ENCODE data around the gene TRAF3IP3. TPM values are rescaled to one million over a fixed set of nuclear protein-coding genes. Genes with fewer than 3 reads are reported as not detected.

Gene TRAF3IP3
- total and polyA plus RNA-seq, 2 donors (not counting 3 experiments of a cell fraction or from before 2014, with no cell fraction given), result not detected

DNA sequence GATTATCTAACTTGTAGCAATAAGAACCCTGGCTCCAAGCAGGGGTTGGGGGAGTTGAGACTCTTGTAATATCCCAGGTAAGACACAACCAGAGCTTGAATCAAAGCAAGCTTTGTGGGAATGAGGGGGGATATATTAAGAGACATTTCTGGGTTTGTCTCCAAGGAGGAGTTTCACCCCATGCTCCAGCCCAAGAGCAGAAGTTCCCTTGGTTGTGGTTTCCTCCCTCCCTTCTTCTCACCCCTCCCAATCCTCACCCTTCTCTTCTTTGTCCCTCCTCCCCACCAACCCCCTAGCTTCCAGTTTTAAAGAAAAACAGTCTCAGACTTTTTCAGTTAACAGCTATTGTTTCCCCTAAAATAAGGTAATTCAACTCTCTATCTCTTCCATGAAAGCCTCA, 11.9 kb downstream of the TRAF3IP3 start:
- no peak overlapping the region for H3K9ac ChIP-seq (replicated peaks; ENCODE audit: extremely low read depth, insufficient read depth, low read length)
- DNase-seq (ENCODE audit: low read depth, low spot score) (no peak), FAIRE-seq (no peak)
- intact Hi-C loops (cut with micrococcal nuclease), result loop anchor here (2.0 kb wide), 1 partner anchor 33 kb away; no protein-coding TSS in a partner anchor
- no peak overlapping the region for H3K4me3 ChIP-seq (replicated peaks in 1 of 3; ENCODE audit: insufficient read depth in 1 of 3, low read depth in 1 of 3, low read length in 3 of 3)
- H3K27me3 ChIP-seq (ENCODE audit: control insufficient read depth in 2 of 2, insufficient read depth in 2 of 2, low read length in 2 of 2), result no peaks in the 10 kb centered on the region
- CTCF ChIA-PET, result interaction anchor here (2.7 to 4.5 kb wide), 2 partner anchors 20 to 56 kb away, joined by 24 to 33 read pairs; no protein-coding TSS in a partner anchor
- H3K27ac ChIP-seq (ENCODE audit: insufficient read depth, low read depth, low read length), result no peak overlapping the region
- no peaks in the 10 kb centered on the region for H3K79me2 ChIP-seq (ENCODE audit: control insufficient read depth, insufficient read depth, low read length)
- H3K4me1 ChIP-seq (ENCODE audit: control insufficient read depth, extremely low read depth, insufficient read depth, low read length), result peaks cover 18% of the 10 kb centered on the region
- H3K4me2 ChIP-seq (ENCODE audit: insufficient read depth, low read length), result no peak overlapping the region
- TF ChIP-seq CTCF (IDR thresholded peaks at IDR 0.05; ENCODE audit: extremely low read depth in 1 of 2, insufficient read depth in 1 of 2, low read depth in 1 of 2, low read length in 2 of 2), result no peak
- no peaks in the 10 kb centered on the region for H3K9me3 ChIP-seq (replicated peaks; ENCODE audit: control insufficient read depth, insufficient read depth, low read length)
- no peaks in the 10 kb centered on the region for H3K9me1 ChIP-seq (replicated peaks; ENCODE audit: control insufficient read depth, extremely low read depth, insufficient read depth, low read length)
- H3K36me3 ChIP-seq (ENCODE audit: control insufficient read depth in 2 of 2, extremely low read depth in 1 of 2, insufficient read depth in 2 of 2, low read length in 2 of 2), result no peaks in the 10 kb centered on the region
- POLR2A ChIA-PET, result no interaction called here
- BruUV-seq (replicated peaks), result no TSS peak
- no peak overlapping the region for H2AFZ ChIP-seq (ENCODE audit: low read depth, low read length)
- no peaks in the 10 kb centered on the region for H4K20me1 ChIP-seq (replicated peaks; ENCODE audit: control insufficient read depth, extremely low read depth, insufficient read depth, low read length)
- dilution Hi-C loops (cut with MboI; ENCODE audit: extremely low pct_ligation_motif_present, low sequenced_read_pairs), result no loop called here

DNA sequence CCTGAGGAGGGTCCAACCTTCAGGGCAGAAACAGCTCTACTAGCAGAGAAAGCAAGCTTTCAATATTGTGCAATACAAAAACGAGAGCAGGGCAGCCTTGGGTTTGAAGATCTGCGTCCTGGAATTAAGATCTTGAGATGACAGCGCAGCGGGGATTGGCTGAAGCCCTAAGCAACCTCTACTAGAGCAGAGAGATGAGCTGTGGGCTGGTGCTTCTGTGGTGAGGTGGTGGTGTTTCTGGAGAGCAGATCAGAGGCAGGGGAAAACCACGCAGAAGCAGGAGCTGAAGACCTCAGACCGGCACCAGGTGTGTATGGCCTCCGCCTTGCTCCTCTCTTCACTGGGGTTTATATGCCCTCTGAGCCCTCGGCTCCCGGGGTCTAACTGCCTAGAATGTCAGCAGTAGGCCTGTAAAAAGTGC, 12.5 kb downstream of the TRAF3IP3 start:
- H3K4me1 ChIP-seq (ENCODE audit: control insufficient read depth, extremely low read depth, insufficient read depth, low read length), result peaks cover 18% of the 10 kb centered on the region
- no peaks in the 10 kb centered on the region for H4K20me1 ChIP-seq (replicated peaks; ENCODE audit: control insufficient read depth, extremely low read depth, insufficient read depth, low read length)
- H3K36me3 ChIP-seq (ENCODE audit: control insufficient read depth in 2 of 2, extremely low read depth in 1 of 2, insufficient read depth in 2 of 2, low read length in 2 of 2), result no peaks in the 10 kb centered on the region
- ChIA-PET POLR2A (no interaction called here), CTCF (interaction anchor here (1.8 to 4.5 kb wide), 3 partner anchors 20 to 199 kb away, joined by 5 to 33 read pairs (median 24); no protein-coding TSS in a partner anchor)
- H3K79me2 ChIP-seq (ENCODE audit: control insufficient read depth, insufficient read depth, low read length), result no peaks in the 10 kb centered on the region
- no peaks in the 10 kb centered on the region for H3K9me3 ChIP-seq (replicated peaks; ENCODE audit: control insufficient read depth, insufficient read depth, low read length)
- H3K9ac ChIP-seq (replicated peaks; ENCODE audit: extremely low read depth, insufficient read depth, low read length), result no peak overlapping the region
- H3K9me1 ChIP-seq (replicated peaks; ENCODE audit: control insufficient read depth, extremely low read depth, insufficient read depth, low read length), result no peaks in the 10 kb centered on the region
- dilution Hi-C loops (cut with MboI; ENCODE audit: extremely low pct_ligation_motif_present, low sequenced_read_pairs), result no loop called here
- FAIRE-seq (no peak), DNase-seq (ENCODE audit: low read depth, low spot score) (no peak)
- H3K27ac ChIP-seq (ENCODE audit: insufficient read depth, low read depth, low read length), result no peak overlapping the region
- TF ChIP-seq JUN (IDR thresholded peaks at IDR 0.05; ENCODE audit: borderline replicate concordance, insufficient read depth, insufficient read length, low read depth), result no peak
- TF ChIP-seq CTCF (IDR thresholded peaks at IDR 0.05; ENCODE audit: extremely low read depth in 1 of 2, insufficient read depth in 1 of 2, low read depth in 1 of 2, low read length in 2 of 2), result no peak
- TF ChIP-seq GATA2 (IDR thresholded peaks at IDR 0.05; ENCODE audit: insufficient read depth, insufficient read length, low read depth, low read length), result no peak
- TF ChIP-seq MYC (IDR thresholded peaks at IDR 0.05; ENCODE audit: low read depth, low read length), result no peak
- no peak for TF ChIP-seq EZH2 (IDR thresholded peaks at IDR 0.05; ENCODE audit: borderline replicate concordance, low read depth, low read length, severe bottlenecking)
- no peak for TF ChIP-seq MAX (IDR thresholded peaks at IDR 0.05; ENCODE audit: insufficient read depth, insufficient read length)
- H2AFZ ChIP-seq (ENCODE audit: low read depth, low read length), result no peak overlapping the region
- no peaks in the 10 kb centered on the region for H3K27me3 ChIP-seq (ENCODE audit: control insufficient read depth in 2 of 2, insufficient read depth in 2 of 2, low read length in 2 of 2)
- no peak overlapping the region for H3K4me2 ChIP-seq (ENCODE audit: insufficient read depth, low read length)
- intact Hi-C loops (cut with micrococcal nuclease), result loop anchor here (2.0 kb wide), 1 partner anchor 32 kb away; no protein-coding TSS in a partner anchor
- H3K4me3 ChIP-seq (replicated peaks in 1 of 3; ENCODE audit: insufficient read depth in 1 of 3, low read depth in 1 of 3, low read length in 3 of 3), result no peak overlapping the region
- BruUV-seq (replicated peaks), result no TSS peak
